Measurements from ENCODE around the gene CCSAP. TPM values are rescaled to one million over a fixed set of nuclear protein-coding genes. Genes with fewer than 3 reads are reported as not detected.

Gene CCSAP
- total RNA-seq, 1 donor from 2014 or later: 5.4 TPM

- Mint-ChIP-seq H3K36me3 (ENCODE audit: unreplicated experiment) (no peaks in the 10 kb centered on the region), H3K9me3 (ENCODE audit: unreplicated experiment) (no peaks in the 10 kb centered on the region), H3K4me3 (ENCODE audit: unreplicated experiment) (no peak overlapping the region), H3K27ac (ENCODE audit: unreplicated experiment) (no peak overlapping the region), H3K4me1 (ENCODE audit: unreplicated experiment) (peaks cover 14% of the 10 kb centered on the region), H3K27me3 (ENCODE audit: unreplicated experiment) (peaks cover 26% of the 10 kb centered on the region)
- DNase-seq (ENCODE audit: extremely low spot score, unreplicated experiment): no peak
- no peak for TF ChIP-seq CTCF (IDR thresholded peaks at IDR 0.05)
Observed at GRCh38 chr1:229344937-229345684, 2.3 kb upstream of the CCSAP start.

GRCh38 chr1:229344139-229344538 is 1.3 kb upstream of the CCSAP start:
- H3K27ac Mint-ChIP-seq (ENCODE audit: unreplicated experiment): no peak overlapping the region
- peak overlapping the region; percentile 75 for H3K4me3 Mint-ChIP-seq (ENCODE audit: unreplicated experiment)
- H3K9me3 Mint-ChIP-seq (ENCODE audit: unreplicated experiment): no peaks in the 10 kb centered on the region
- H3K36me3 Mint-ChIP-seq (ENCODE audit: unreplicated experiment): no peaks in the 10 kb centered on the region
- peaks cover 17% of the 10 kb centered on the region for H3K27me3 Mint-ChIP-seq (ENCODE audit: unreplicated experiment)
- no peak for DNase-seq (ENCODE audit: extremely low spot score, unreplicated experiment)
- peaks cover 14% of the 10 kb centered on the region for H3K4me1 Mint-ChIP-seq (ENCODE audit: unreplicated experiment)
- TF ChIP-seq CTCF (IDR thresholded peaks at IDR 0.05): no peak

GRCh38 chr1:229341774-229342655 is 832 bp downstream of the CCSAP start:
- H3K36me3 Mint-ChIP-seq (ENCODE audit: unreplicated experiment): no peaks in the 10 kb centered on the region
- peak; percentile 93 for DNase-seq (ENCODE audit: extremely low spot score, unreplicated experiment)
- peak overlapping the region; percentile 81 for H3K4me3 Mint-ChIP-seq (ENCODE audit: unreplicated experiment)
- H3K27me3 Mint-ChIP-seq (ENCODE audit: unreplicated experiment): peaks cover 5% of the 10 kb centered on the region
- peaks cover 21% of the 10 kb centered on the region for H3K4me1 Mint-ChIP-seq (ENCODE audit: unreplicated experiment)
- no peak for TF ChIP-seq CTCF (IDR thresholded peaks at IDR 0.05)
- H3K9me3 Mint-ChIP-seq (ENCODE audit: unreplicated experiment): no peaks in the 10 kb centered on the region
- peak overlapping the region; percentile 81 for H3K27ac Mint-ChIP-seq (ENCODE audit: unreplicated experiment)

- no peaks in the 10 kb centered on the region for H3K36me3 Mint-ChIP-seq (ENCODE audit: unreplicated experiment)
- peak overlapping the region; percentile 38 for H3K4me3 Mint-ChIP-seq (ENCODE audit: unreplicated experiment)
- H3K4me1 Mint-ChIP-seq (ENCODE audit: unreplicated experiment): peaks cover 21% of the 10 kb centered on the region
- H3K9me3 Mint-ChIP-seq (ENCODE audit: unreplicated experiment): no peaks in the 10 kb centered on the region
- no peak for TF ChIP-seq CTCF (IDR thresholded peaks at IDR 0.05)
- no peaks in the 10 kb centered on the region for H3K27me3 Mint-ChIP-seq (ENCODE audit: unreplicated experiment)
- H3K27ac Mint-ChIP-seq (ENCODE audit: unreplicated experiment): no peak overlapping the region
- no peak for DNase-seq (ENCODE audit: extremely low spot score, unreplicated experiment)
Observed at GRCh38 chr1:229340496-229340895, 2.4 kb downstream of the CCSAP start.

GRCh38 chr1:229339520-229339919 is 3.3 kb downstream of the CCSAP start:
- no peak for DNase-seq (ENCODE audit: extremely low spot score, unreplicated experiment)
- Mint-ChIP-seq H3K4me1 (ENCODE audit: unreplicated experiment) (peaks cover 21% of the 10 kb centered on the region), H3K36me3 (ENCODE audit: unreplicated experiment) (peaks cover 3% of the 10 kb centered on the region), H3K4me3 (ENCODE audit: unreplicated experiment) (no peak overlapping the region), H3K9me3 (ENCODE audit: unreplicated experiment) (no peaks in the 10 kb centered on the region), H3K27me3 (ENCODE audit: unreplicated experiment) (no peaks in the 10 kb centered on the region), H3K27ac (ENCODE audit: unreplicated experiment) (no peak overlapping the region)
- TF ChIP-seq CTCF (IDR thresholded peaks at IDR 0.05): no peak

Measured in osteocyte (in vitro differentiated cells).